ENCODE data around the gene HDGF. TPM values are rescaled to one million over a fixed set of nuclear protein-coding genes. Genes with fewer than 3 reads are reported as not detected.

HDGF gene
- total and polyA plus RNA-seq, 9 of the 15 experiments (the other 6 are each of a cell fraction or from before 2014, with no cell fraction given), result 38.8 to 601 (median 400) TPM

- peak; percentile 27; the same call in 1 of the 2 replicates for TF ChIP-seq KLF1 (tag; IDR thresholded peaks at IDR 0.05)
- no peak for TF ChIP-seq TCF15 (CRISPR knock-in tag; IDR thresholded peaks at IDR 0.05)
- 0 out of 2 replicates have a peak, but pooled peaks have one; percentile 27 for TF ChIP-seq DPF2 (IDR thresholded peaks at IDR 0.05)
- no peak for TF ChIP-seq CEBPZ (IDR thresholded peaks at IDR 0.05; ENCODE audit: borderline replicate concordance, low read depth, low read length)
- no peak for TF ChIP-seq NR0B1 (IDR thresholded peaks at IDR 0.05; ENCODE audit: partially characterized antibody)
- no peak for TF ChIP-seq TAF7 (tag; IDR thresholded peaks at IDR 0.05)
- TF ChIP-seq TSHZ1 (CRISPR knock-in tag; IDR thresholded peaks at IDR 0.05), result no peak
- peak; percentile 52; the same call in 1 of the 2 replicates for TF ChIP-seq RFX7 (CRISPR knock-in tag; IDR thresholded peaks at IDR 0.05)
- TF ChIP-seq HNRNPK (IDR thresholded peaks at IDR 0.05; ENCODE audit: low read depth, low read length, poor library complexity, severe bottlenecking), result no peak
- no peak for TF ChIP-seq TSC22D4 (tag; IDR thresholded peaks at IDR 0.05)
- no peak; the same call in 1 of the 2 replicates for TF ChIP-seq GABPB2 (CRISPR knock-in tag; conservative IDR thresholded peaks at IDR 0.05)
- peak; percentile 84 for TF ChIP-seq HDAC8 (tag; IDR thresholded peaks at IDR 0.05)
- TF ChIP-seq TAF15 (IDR thresholded peaks at IDR 0.05; ENCODE audit: low read depth, low read length), result no peak
- TF ChIP-seq NCOA6 (IDR thresholded peaks at IDR 0.05), result no peak
- no peak for TF ChIP-seq ZNF77 (CRISPR knock-in tag; IDR thresholded peaks at IDR 0.05)
- TF ChIP-seq NRF1 (conservative IDR thresholded peaks at IDR 0.05 in 1 of 2, IDR thresholded peaks at IDR 0.05 in 1 of 2), result peak; percentile 42 to 49; a peak in 3 of 4 replicates
- TF ChIP-seq ZNF12 (CRISPR knock-in tag; IDR thresholded peaks at IDR 0.05), result peak; percentile 44; the same call in 1 of the 2 replicates
These were observed 57.4 kb downstream of the HDGF start (continued) for GRCh38 chr1:156693848-156694689.

Data from K562 (cell line).